Measurements from ENCODE around the gene FAM89A. TPM values are rescaled to one million over a fixed set of nuclear protein-coding genes. Genes with fewer than 3 reads are reported as not detected.

FAM89A gene
- total and polyA plus RNA-seq, 2 of the 8 experiments (the other 6 are each of a cell fraction or from before 2014, with no cell fraction given) = 2.1 to 2.2 TPM

DNA sequence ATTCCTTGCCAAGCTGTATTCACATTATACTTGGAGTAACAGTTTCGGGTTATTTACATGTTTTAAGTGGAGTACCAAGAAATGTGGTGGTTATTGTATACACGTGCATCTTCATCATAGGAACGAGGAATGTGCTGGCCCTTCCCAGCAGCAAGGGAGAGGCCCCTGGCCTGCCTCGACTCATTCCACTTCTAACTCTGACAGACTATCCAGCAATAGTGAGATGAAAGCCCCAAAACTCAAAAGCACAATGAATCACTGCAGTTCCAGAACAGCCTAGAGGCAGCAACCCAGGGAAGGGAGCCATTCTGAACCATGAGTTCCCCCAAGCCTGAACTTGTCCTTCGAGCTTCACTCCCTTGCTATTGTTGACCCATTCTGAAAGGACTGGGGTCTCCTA is 23.1 kb downstream of the FAM89A start:
- Histone ChIP-seq H3K4ac (replicated peaks; ENCODE audit: insufficient read length, low read depth, low read length) (no peak overlapping the region), H3K14ac (ENCODE audit: insufficient read length) (no peak overlapping the region), H3K56ac (replicated peaks; ENCODE audit: insufficient read length, low read depth, low read length) (no peak overlapping the region), H3K27ac (ENCODE audit: low read depth, low read length) (no peak overlapping the region), H3K79me2 (ENCODE audit: control insufficient read depth in 1 of 2, insufficient read depth in 2 of 2, low read length in 2 of 2) (no peaks in the 10 kb centered on the region), H2BK20ac (ENCODE audit: low read length) (no peak overlapping the region), H2BK5ac (ENCODE audit: low read depth, low read length) (no peak overlapping the region), H3K4me2 (ENCODE audit: insufficient read depth in 1 of 2, low read depth in 2 of 2, low read length in 2 of 2) (no peak overlapping the region), H3K9ac (replicated peaks in 1 of 4; ENCODE audit: extremely low read depth in 1 of 4, low read depth in 3 of 4, low read length in 3 of 4) (no peak overlapping the region), H2BK12ac (ENCODE audit: low read depth, low read length) (no peak overlapping the region), H4K8ac (ENCODE audit: extremely low read depth, insufficient read depth, low read length) (no peak overlapping the region), H2BK120ac (replicated peaks; ENCODE audit: low read depth, low read length) (no peak overlapping the region), H2AK5ac (ENCODE audit: low read depth, low read length) (no peak overlapping the region), H4K20me1 (replicated peaks in 1 of 2; ENCODE audit: control insufficient read depth in 1 of 2, insufficient read depth in 2 of 2, low read length in 2 of 2) (peaks cover 0 to 3% of the 10 kb centered on the region in 2 experiments), H3K36me3 (ENCODE audit: control insufficient read depth in 2 of 4, insufficient read depth in 4 of 4, low read length in 3 of 4) (no peaks in the 10 kb centered on the region), H3K27me3 (replicated peaks in 1 of 4; ENCODE audit: control insufficient read depth in 3 of 4, extremely low read depth in 1 of 4, insufficient read depth in 3 of 4, low read length in 3 of 4) (peaks cover 0 to 6% (median 2%) of the 10 kb centered on the region in 4 experiments; a peak in 3 of 7 replicates), H4K91ac (replicated peaks; ENCODE audit: insufficient read length, low read length) (no peak overlapping the region), H3K23me2 (ENCODE audit: low read depth, low read length) (no peaks in the 10 kb centered on the region), H3K9me3 (ENCODE audit: insufficient read depth in 2 of 2, low read depth in 1 of 2, low read length in 1 of 2) (no peaks in the 10 kb centered on the region), H3K18ac (ENCODE audit: extremely low read depth, low read length) (no peak overlapping the region), H4K5ac (ENCODE audit: insufficient read length, low read depth, low read length) (no peak overlapping the region), H3K4me1 (replicated peaks in 1 of 4; ENCODE audit: control insufficient read depth in 3 of 4, insufficient read depth in 4 of 4, low read length in 3 of 4) (peaks cover 2 to 7% (median 6%) of the 10 kb centered on the region in 4 experiments; a peak in 5 of 7 replicates), H2BK15ac (ENCODE audit: low read length) (no peak overlapping the region), H3K79me1 (ENCODE audit: low read depth, low read length) (no peaks in the 10 kb centered on the region), H2AFZ (ENCODE audit: low read length) (no peak overlapping the region), H3K4me3 (ENCODE audit: extremely low read depth in 1 of 4, insufficient read depth in 2 of 4, low read depth in 3 of 4, low read length in 4 of 4) (no peak overlapping the region), H3K23ac (ENCODE audit: insufficient read length) (no peak overlapping the region)
- WGBS, 2 experiments (ENCODE audit: extremely low coverage in 1 of 2, insufficient coverage in 1 of 2, insufficient read length in 1 of 2, insufficient replicate concordance in 2 of 2, low coverage in 1 of 2, low lambda C conversion rate in 2 of 2, missing lambda C conversion rate in 1 of 2) = 86% methylated on average over 5 of the region's 5 CpGs; no CpG with 5 or more reads in 1 of the 2 experiments
- ChIA-PET CTCF (ENCODE audit: partially characterized antibody) (interaction anchor here (0.8 to 4.0 kb wide), 7 partner anchors 13 to 194 kb away, joined by 3 to 14 read pairs (median 3); no protein-coding TSS in a partner anchor), POLR2A (ENCODE audit: partially characterized antibody) (no interaction called here)
- TF ChIP-seq RXRA (IDR thresholded peaks at IDR 0.05; ENCODE audit: insufficient read depth, low read depth, low read length) (no peak), ZNF274 (IDR thresholded peaks at IDR 0.05; ENCODE audit: borderline replicate concordance, extremely low read depth, low read length) (no peak), POLR2AphosphoS5 (IDR thresholded peaks at IDR 0.05; ENCODE audit: low read depth, low read length) (no peak), EZH2 (IDR thresholded peaks at IDR 0.05; ENCODE audit: low read depth, low read length, severe bottlenecking) (no peak), SP4 (IDR thresholded peaks at IDR 0.05; ENCODE audit: low read length) (no peak), PHF8 (conservative IDR thresholded peaks at IDR 0.05; ENCODE audit: low read depth, low read length) (no peak)
- TF ChIP-seq, protein P1, sequence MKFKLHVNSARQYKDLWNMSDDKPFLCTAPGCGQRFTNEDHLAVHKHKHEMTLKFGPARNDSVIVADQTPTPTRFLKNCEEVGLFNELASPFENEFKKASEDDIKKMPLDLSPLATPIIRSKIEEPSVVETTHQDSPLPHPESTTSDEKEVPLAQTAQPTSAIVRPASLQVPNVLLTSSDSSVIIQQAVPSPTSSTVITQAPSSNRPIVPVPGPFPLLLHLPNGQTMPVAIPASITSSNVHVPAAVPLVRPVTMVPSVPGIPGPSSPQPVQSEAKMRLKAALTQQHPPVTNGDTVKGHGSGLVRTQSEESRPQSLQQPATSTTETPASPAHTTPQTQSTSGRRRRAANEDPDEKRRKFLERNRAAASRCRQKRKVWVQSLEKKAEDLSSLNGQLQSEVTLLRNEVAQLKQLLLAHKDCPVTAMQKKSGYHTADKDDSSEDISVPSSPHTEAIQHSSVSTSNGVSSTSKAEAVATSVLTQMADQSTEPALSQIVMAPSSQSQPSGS (IDR thresholded peaks at IDR 0.05; ENCODE audit: low read length) = no peak
- DNase-seq (ENCODE audit: low read depth in 1 of 2, low spot score in 2 of 2) (no peak), FAIRE-seq (no peak)
